ENCODE results near the gene PEX3.

DNA sequence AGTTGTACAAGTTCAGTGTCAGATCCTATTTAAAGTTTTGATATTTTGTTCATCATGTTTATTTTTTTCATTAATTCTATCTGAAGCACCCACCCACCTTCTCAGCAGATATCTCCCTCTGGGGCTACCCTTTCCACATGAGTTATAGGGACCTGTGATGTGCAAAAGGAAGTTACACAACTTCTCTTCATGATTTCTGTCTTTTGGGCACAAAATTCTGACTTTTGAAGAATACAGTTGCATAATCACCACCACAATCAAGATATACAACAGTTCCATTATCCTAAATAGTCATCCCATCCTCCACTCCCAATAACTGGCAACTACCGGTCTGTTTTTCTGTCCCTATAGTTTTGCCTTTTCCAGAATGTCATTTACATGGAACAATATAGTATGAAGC lies 74.8 kb downstream of the PEX3 start:
- TF ChIP-seq, protein P1, sequence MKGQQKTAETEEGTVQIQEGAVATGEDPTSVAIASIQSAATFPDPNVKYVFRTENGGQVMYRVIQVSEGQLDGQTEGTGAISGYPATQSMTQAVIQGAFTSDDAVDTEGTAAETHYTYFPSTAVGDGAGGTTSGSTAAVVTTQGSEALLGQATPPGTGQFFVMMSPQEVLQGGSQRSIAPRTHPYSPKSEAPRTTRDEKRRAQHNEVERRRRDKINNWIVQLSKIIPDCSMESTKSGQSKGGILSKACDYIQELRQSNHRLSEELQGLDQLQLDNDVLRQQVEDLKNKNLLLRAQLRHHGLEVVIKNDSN (IDR thresholded peaks at IDR 0.05; ENCODE audit: borderline replicate concordance, extremely low read length, insufficient read depth, low read depth, low read length) = no peak
- no peak for TF ChIP-seq NRF1 (conservative IDR thresholded peaks at IDR 0.05; ENCODE audit: low read depth, low read length)
- no peak for TF ChIP-seq ZNF217 (IDR thresholded peaks at IDR 0.05)
- TF ChIP-seq, protein P2, sequence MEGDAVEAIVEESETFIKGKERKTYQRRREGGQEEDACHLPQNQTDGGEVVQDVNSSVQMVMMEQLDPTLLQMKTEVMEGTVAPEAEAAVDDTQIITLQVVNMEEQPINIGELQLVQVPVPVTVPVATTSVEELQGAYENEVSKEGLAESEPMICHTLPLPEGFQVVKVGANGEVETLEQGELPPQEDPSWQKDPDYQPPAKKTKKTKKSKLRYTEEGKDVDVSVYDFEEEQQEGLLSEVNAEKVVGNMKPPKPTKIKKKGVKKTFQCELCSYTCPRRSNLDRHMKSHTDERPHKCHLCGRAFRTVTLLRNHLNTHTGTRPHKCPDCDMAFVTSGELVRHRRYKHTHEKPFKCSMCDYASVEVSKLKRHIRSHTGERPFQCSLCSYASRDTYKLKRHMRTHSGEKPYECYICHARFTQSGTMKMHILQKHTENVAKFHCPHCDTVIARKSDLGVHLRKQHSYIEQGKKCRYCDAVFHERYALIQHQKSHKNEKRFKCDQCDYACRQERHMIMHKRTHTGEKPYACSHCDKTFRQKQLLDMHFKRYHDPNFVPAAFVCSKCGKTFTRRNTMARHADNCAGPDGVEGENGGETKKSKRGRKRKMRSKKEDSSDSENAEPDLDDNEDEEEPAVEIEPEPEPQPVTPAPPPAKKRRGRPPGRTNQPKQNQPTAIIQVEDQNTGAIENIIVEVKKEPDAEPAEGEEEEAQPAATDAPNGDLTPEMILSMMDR (IDR thresholded peaks at IDR 0.05 in 2 of 3, conservative IDR thresholded peaks at IDR 0.05 in 1 of 3; ENCODE audit: control insufficient read depth in 2 of 3, extremely low read depth in 1 of 3, insufficient read depth in 1 of 3, low read depth in 3 of 3, low read length in 3 of 3) = no peak
- TF ChIP-seq NR2C1 (IDR thresholded peaks at IDR 0.05) = no peak
- TF ChIP-seq RELA (IDR thresholded peaks at IDR 0.05; ENCODE audit: borderline replicate concordance, partially characterized antibody) = no peak
- no peak for TF ChIP-seq YY1 (IDR thresholded peaks at IDR 0.05; ENCODE audit: low read depth, low read length)
- no peak for TF ChIP-seq ZZZ3 (IDR thresholded peaks at IDR 0.05; ENCODE audit: control insufficient read depth, insufficient read length, low read depth)
- TF ChIP-seq SIN3A (IDR thresholded peaks at IDR 0.05; ENCODE audit: low read depth, low read length) = no peak
- TF ChIP-seq EZH2 (IDR thresholded peaks at IDR 0.05; ENCODE audit: borderline replicate concordance, control insufficient read depth, low read depth, low read length) = no peak
- no peak for TF ChIP-seq NR2C2 (IDR thresholded peaks at IDR 0.05; ENCODE audit: borderline replicate concordance, control insufficient read depth, insufficient read length, low read depth)
- TF ChIP-seq RCOR1 (conservative IDR thresholded peaks at IDR 0.05; ENCODE audit: low read depth, low read length) = no peak
- no peak for TF ChIP-seq BHLHE40 (IDR thresholded peaks at IDR 0.05; ENCODE audit: borderline replicate concordance in 1 of 2, low read depth in 2 of 2, low read length in 1 of 2)
